Left ventricle myocardium inferior (tissue), 1 donor: Measurements from ENCODE around the gene STIM2. TPM values are rescaled to one million over a fixed set of nuclear protein-coding genes. Genes with fewer than 3 reads are reported as not detected.
"Not testable (repeated sequence)": the region's sequence is repeated elsewhere in the genome, so short reads cannot be mapped to it uniquely, and the experiment has no call there.

Experiments used
- DNase-seq: peaks from one replicate; pipeline ENCODE4 v3.0.0-alpha.2; 2020
- H3K27ac ChIP-seq: fragments of 200-600 bp; replicated peaks from 2 replicates; pipeline ENCODE4 v1.8.0; 2021
- H3K27me3 ChIP-seq: fragments of 200-600 bp; 2 replicates; pipeline ENCODE4 v1.8.0; 2021; ENCODE audit warnings: low read depth
- H3K36me3 ChIP-seq: fragments of 200-600 bp; 2 replicates; pipeline ENCODE4 v1.8.0; 2021
- H3K4me1 ChIP-seq: fragments of 200-600 bp; 2 replicates; pipeline ENCODE4 v1.8.0; 2021
- H3K4me3 ChIP-seq: fragments of 200-600 bp; 2 replicates; pipeline ENCODE4 v1.8.0; 2021; ENCODE audit warnings: mild to moderate bottlenecking, moderate library complexity
- H3K9me3 ChIP-seq: fragments of 200-600 bp; replicated peaks from 2 replicates; pipeline ENCODE4 v1.8.0; 2021
- CTCF ChIP-seq: fragments of 200-600 bp; IDR thresholded peaks from 2 replicates; pipeline ENCODE4 v1.8.0; 2021; ENCODE audit warnings: antibody characterized with exemption, mild to moderate bottlenecking, borderline replicate concordance
- intact Hi-C: fragments of 100-400 bp; cut with micrococcal nuclease; formaldehyde crosslinking; loops from one replicate; pipeline ENCODE4 v1.11.0; 2022
- total RNA-seq: library from RNA; stranded (reverse); fragmentation: NEBNext Ultra II Directional; extraction: Animal tissue kit (Norgen Biotek cat#: 25700); gene quantifications from one replicate; pipeline ENCODE4 v1.2.1, GENCODE V29; 2021
- donor health status: DM: no; HTN: yes; CAD: no; lungs with severe emphysema.

STIM2 gene
- total RNA-seq, 1 donor from 2014 or later: 12.2 TPM

- intact Hi-C loops: no loop called here
- Histone ChIP-seq H3K9me3 (peaks cover 6% of the 10 kb centered on the region), H3K27ac (no peak overlapping the region), H3K4me3 (no peak overlapping the region), H3K4me1 (peaks cover 6% of the 10 kb centered on the region), H3K36me3 (no peaks in the 10 kb centered on the region), H3K27me3 (no peaks in the 10 kb centered on the region)
- TF ChIP-seq CTCF: no peak
- DNase-seq: no peak
These were observed 38.1 kb upstream of the STIM2 start for GRCh38 chr4:26822546-26822945.

- H3K9me3 ChIP-seq, H3K27me3 ChIP-seq, H3K4me1 ChIP-seq, DNase-seq, H3K4me3 ChIP-seq, H3K36me3 ChIP-seq, H3K27ac ChIP-seq, intact Hi-C loops: not testable (repeated sequence)
These were observed 37.7 kb upstream of the STIM2 start for GRCh38 chr4:26822974-26823373.

- Histone ChIP-seq H3K27ac (no peak overlapping the region), H3K9me3 (peaks cover 6% of the 10 kb centered on the region), H3K4me1 (peaks cover 6% of the 10 kb centered on the region), H3K36me3 (no peaks in the 10 kb centered on the region), H3K27me3 (no peaks in the 10 kb centered on the region), H3K4me3 (no peak overlapping the region)
- no peak for DNase-seq
- no peak for TF ChIP-seq CTCF
- intact Hi-C loops: no loop called here
These were observed 37.1 kb upstream of the STIM2 start for GRCh38 chr4:26823583-26823982.

GRCh38 chr4:26824667-26825066 lies 36.0 kb upstream of the STIM2 start:
- intact Hi-C loops: no loop called here
- peaks cover 6% of the 10 kb centered on the region for H3K9me3 ChIP-seq
- no peak for DNase-seq
- peaks cover 6% of the 10 kb centered on the region for H3K4me1 ChIP-seq
- no peaks in the 10 kb centered on the region for H3K36me3 ChIP-seq
- TF ChIP-seq CTCF: no peak
- no peak overlapping the region for H3K4me3 ChIP-seq
- no peaks in the 10 kb centered on the region for H3K27me3 ChIP-seq
- no peak overlapping the region for H3K27ac ChIP-seq

GRCh38 chr4:26826721-26827120 lies 33.9 kb upstream of the STIM2 start:
- peak overlapping the region; percentile 18 for H3K27ac ChIP-seq
- no peak for DNase-seq
- no peaks in the 10 kb centered on the region for H3K9me3 ChIP-seq
- no peak for TF ChIP-seq CTCF
- peaks cover 5% of the 10 kb centered on the region for H3K4me1 ChIP-seq
- H3K4me3 ChIP-seq: no peak overlapping the region
- H3K27me3 ChIP-seq: no peaks in the 10 kb centered on the region
- intact Hi-C loops: no loop called here
- H3K36me3 ChIP-seq: no peaks in the 10 kb centered on the region

GRCh38 chr4:26827336-26827735 lies 33.3 kb upstream of the STIM2 start:
- DNase-seq, H3K4me1 ChIP-seq, H3K36me3 ChIP-seq, H3K4me3 ChIP-seq, intact Hi-C loops, H3K27me3 ChIP-seq, H3K9me3 ChIP-seq: not testable (repeated sequence)
- peak overlapping the region; percentile 18 for H3K27ac ChIP-seq

GRCh38 chr4:26827798-26828197 lies 32.8 kb upstream of the STIM2 start:
- intact Hi-C loops: no loop called here
- no peaks in the 10 kb centered on the region for H3K36me3 ChIP-seq
- H3K9me3 ChIP-seq: no peaks in the 10 kb centered on the region
- TF ChIP-seq CTCF: no peak
- DNase-seq: no peak
- no peaks in the 10 kb centered on the region for H3K4me1 ChIP-seq
- H3K27ac ChIP-seq: no peak overlapping the region
- H3K4me3 ChIP-seq: no peak overlapping the region
- H3K27me3 ChIP-seq: no peaks in the 10 kb centered on the region
